C4-2B (cell line): ENCODE measurements around the gene RNF167.

Experiments
- H3K27ac ChIP-seq: fragments of 450-650 bp; 2 replicates; pipeline ENCODE4 v1.5.1; 2017
- CTCF ChIP-seq: fragments of 450-650 bp; conservative IDR thresholded peaks from 2 replicates; pipeline ENCODE4 v1.5.1; 2017; ENCODE audit warnings: mild to moderate bottlenecking
- ZFX ChIP-seq: fragments of 450-650 bp; IDR thresholded peaks from 2 replicates; pipeline ENCODE4 v1.6.1; 2017

Gene RNF167

GRCh38 chr17:4942760-4943508 lies 2.9 kb downstream of the RNF167 start:
- no peak overlapping the region for H3K27ac ChIP-seq
- TF ChIP-seq CTCF (no peak), ZFX (no peak)

GRCh38 chr17:4944163-4944553 lies 4.1 kb downstream of the RNF167 start:
- no peak for TF ChIP-seq CTCF
- TF ChIP-seq ZFX: no peak
- no peak overlapping the region for H3K27ac ChIP-seq

GRCh38 chr17:4944554-4945175 lies 4.6 kb downstream of the RNF167 start:
- TF ChIP-seq ZFX (no peak), CTCF (no peak)
- no peak overlapping the region; the same call in 1 of the 2 replicates for H3K27ac ChIP-seq

- TF ChIP-seq CTCF (no peak), ZFX (no peak)
- peak overlapping the region; percentile 13 for H3K27ac ChIP-seq
Observed at GRCh38 chr17:4945176-4945943, 5.3 kb downstream of the RNF167 start.

GRCh38 chr17:4945944-4946280 lies 5.8 kb downstream of the RNF167 start:
- H3K27ac ChIP-seq: peak overlapping the region; percentile 13
- TF ChIP-seq ZFX (no peak), CTCF (no peak)

- H3K27ac ChIP-seq: peak overlapping the region; percentile 100
- TF ChIP-seq CTCF (no peak), ZFX (no peak)
Observed at GRCh38 chr17:4946312-4946976, 6.4 kb downstream of the RNF167 start.
